HEK293T (cell line): Measurements from ENCODE around the gene SLC39A13.

Experiments used
- BHLHE40 ChIP-seq: fragments of 450-650 bp; IDR thresholded peaks from 2 replicates; pipeline ENCODE4 v1.6.1; 2016; ENCODE audit warnings: mild to moderate bottlenecking, moderate library complexity, borderline replicate concordance
- FOXK2 ChIP-seq: fragments of 450-650 bp; IDR thresholded peaks from 2 replicates; pipeline ENCODE4 v1.6.1; 2016; ENCODE audit warnings: mild to moderate bottlenecking
- LEF1 ChIP-seq: fragments of 450-650 bp; IDR thresholded peaks from 2 replicates; pipeline ENCODE4 v1.6.1; 2017; ENCODE audit warnings: mild to moderate bottlenecking, borderline replicate concordance
- PKNOX1 ChIP-seq: fragments of 450-650 bp; IDR thresholded peaks from 2 replicates; pipeline ENCODE4 v1.6.1; 2016
- ZNF384 ChIP-seq: fragments of 450-650 bp; IDR thresholded peaks from 2 replicates; pipeline ENCODE4 v1.6.1; 2016

DNA sequence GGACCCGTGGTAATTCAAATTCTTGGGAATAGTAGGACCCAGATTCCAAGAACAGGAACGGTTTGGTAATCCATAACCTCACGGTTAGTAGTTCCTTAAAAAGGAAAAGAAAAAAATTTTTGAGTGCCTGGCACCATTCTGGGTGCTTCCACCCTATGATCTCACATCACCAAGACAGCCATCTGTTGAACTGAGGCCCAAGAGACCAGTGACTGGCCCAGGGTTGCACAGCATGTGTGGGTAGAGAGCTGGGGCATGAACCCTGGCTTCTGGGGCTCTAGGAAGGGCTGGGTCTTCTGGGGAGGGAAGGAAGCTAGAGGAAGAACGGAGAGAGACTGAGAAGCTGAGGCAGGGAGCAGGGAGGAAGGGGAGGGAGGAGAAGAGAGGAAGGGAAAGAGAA is 25.3 kb upstream of the SLC39A13 start:
- no peak for TF ChIP-seq LEF1
- TF ChIP-seq BHLHE40, result no peak
- no peak for TF ChIP-seq FOXK2
- no peak for TF ChIP-seq PKNOX1
- no peak for TF ChIP-seq ZNF384
